Activated naive CD4-positive, alpha-beta T cell treated with anti-CD3 and anti-CD28 coated beads, Interleukin-2, amount 50 U/mL, for 16 hours (primary cell): ENCODE measurements around the gene CCDC122.

Experiments used
- DNase-seq: peaks from one replicate; pipeline ENCODE4 v3.0.0-alpha.2; 2020

CCDC122 gene

DNA sequence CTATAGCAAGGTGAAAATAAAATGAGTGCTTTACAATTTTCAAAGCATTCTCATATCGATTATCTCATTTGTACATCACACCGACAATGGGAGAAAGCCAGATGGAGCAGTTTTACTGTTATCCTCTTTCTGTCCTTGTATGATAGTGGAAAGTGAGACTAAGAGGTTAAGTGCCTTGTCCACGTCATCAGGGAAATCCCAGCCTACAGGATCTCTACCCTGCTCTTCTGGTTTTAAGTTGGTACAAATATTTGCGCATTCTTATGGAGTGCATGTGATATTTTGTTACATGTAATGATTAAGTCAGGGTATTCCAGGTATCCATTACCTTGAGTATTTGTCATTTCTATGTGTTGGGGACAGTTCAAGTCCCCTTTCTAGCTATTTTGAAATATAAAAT is 80.3 kb downstream of the CCDC122 start:
- no peak for DNase-seq

DNA sequence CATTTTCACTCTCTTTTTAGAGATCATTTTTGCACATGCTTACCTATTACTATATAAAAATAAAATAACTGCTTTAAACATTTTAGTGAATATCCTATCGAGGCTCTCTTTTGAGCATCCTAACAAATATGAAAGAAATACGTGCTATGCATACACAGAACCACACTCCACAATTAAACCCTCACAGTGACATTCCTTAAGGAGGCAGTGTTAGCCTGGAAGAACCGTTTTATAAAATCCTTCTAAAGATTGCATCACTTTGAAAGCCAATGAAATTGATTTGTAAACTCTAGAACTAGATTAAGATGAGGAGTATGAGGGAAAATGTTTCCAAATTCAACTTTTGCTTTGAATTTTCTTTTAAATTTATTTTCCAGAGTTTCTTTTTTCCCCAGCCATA is 81.7 kb downstream of the CCDC122 start:
- no peak for DNase-seq

DNA sequence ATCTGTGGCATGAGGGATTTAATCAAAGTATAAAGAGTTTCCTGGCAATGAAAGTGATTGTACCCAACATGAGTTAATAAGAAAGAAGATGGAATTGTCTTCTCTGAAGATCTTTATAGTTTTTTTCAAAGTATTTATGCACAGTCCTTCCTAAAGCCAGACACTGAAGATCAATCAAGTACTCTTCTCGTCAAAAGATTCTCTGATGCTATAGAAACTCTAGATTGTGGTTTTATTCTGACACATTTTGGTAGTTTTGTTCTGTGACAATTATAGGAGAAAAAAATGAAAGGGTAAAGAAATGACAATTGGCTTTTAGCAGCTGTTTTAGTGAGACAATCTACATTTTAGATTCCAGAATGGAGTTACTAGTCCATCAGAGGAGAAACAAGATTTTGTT is 82.4 kb downstream of the CCDC122 start:
- no peak for DNase-seq

DNA sequence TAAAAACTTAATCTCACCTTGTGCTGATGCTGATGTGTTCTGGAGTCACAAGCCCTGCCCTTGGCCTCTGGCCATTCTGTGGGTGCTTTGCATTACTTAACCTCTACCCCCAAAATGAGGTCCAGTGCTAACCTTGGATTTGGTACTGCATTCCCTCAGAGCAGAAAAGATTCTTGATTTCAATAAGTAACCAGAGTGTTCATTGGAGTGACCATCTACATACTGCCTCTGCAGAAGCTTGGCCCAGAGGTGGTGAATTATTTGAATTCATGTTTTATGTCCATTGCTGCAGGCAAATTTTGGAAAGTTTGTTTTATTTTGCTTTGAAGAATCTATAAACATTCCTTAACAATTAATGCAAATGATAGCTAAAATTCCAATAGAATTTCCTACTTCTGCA is 85.1 kb downstream of the CCDC122 start:
- DNase-seq: no peak

DNA sequence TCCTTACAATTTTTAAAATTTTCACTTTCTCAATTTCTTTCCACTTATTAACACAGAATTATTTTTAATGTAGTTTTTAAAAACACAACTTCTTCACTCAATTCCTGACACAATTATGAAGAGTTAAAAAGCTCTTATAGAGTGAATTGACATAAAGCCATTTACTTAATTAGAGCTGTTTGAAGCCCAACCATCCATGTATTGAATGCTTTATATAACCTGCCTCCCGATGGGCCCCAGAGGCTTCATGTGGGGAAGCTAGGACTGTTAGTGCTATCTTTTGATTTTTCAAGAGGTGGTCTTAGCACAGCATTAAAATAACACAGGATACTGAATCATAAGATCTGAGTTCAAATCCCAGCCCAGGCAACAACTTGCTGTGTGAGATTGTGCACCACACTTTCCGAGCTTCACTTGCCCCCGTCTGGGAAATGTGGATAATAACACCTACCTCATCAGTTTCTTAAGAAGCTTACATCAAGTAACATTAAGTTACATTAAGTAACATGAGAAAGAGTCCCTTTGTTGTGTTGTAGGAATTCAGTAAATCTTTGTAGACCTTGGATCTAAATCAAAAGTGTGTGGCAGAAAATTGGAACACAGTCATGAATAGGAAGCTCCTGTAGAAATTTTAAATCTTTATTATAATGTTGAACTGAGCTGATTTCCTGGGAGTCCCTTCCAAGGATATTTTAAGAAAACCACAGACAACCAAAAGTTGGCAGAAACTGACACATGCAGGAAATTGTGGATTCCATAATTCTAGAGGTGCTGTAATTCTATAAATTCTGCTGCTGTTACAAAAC is 87.3 kb downstream of the CCDC122 start:
- DNase-seq: no peak

DNA sequence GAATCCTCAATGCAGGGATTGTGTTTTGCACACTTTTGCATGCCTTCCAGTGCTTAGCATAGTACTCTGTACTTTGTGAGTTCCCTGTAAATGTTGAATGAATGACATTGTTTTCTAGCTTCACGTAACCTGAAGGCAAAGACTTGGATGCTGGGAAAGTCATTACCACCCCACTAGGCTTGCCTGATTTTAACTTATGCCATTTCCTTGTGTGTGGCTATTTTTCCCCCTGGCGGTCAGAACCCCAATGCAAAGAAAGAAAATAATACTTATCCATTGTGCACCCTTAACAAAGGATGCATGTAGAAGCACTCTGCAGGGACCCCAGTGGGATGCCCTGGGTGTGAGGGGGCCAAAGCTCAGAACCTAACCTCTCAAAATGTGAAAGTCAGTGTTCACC is 91.5 kb downstream of the CCDC122 start:
- DNase-seq: no peak

DNA sequence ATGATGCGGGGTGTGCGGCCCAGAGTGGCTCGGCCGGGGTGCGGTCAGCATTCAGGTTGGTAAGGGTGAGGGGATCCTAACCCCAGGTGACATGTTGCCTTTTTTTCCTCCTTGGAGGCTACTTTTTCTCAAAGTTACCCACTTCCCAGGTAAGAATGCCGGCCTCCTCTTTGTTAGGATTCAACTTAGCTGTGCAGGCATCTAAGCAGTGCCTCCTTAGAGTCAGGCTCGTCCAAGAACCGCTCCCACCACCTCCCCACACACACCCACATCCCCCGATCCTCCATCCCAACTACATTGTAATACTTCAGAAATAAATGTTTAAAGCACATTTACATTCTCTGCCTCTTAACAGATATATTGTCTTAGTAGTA is 92.0 kb downstream of the CCDC122 start:
- DNase-seq: no peak

DNA sequence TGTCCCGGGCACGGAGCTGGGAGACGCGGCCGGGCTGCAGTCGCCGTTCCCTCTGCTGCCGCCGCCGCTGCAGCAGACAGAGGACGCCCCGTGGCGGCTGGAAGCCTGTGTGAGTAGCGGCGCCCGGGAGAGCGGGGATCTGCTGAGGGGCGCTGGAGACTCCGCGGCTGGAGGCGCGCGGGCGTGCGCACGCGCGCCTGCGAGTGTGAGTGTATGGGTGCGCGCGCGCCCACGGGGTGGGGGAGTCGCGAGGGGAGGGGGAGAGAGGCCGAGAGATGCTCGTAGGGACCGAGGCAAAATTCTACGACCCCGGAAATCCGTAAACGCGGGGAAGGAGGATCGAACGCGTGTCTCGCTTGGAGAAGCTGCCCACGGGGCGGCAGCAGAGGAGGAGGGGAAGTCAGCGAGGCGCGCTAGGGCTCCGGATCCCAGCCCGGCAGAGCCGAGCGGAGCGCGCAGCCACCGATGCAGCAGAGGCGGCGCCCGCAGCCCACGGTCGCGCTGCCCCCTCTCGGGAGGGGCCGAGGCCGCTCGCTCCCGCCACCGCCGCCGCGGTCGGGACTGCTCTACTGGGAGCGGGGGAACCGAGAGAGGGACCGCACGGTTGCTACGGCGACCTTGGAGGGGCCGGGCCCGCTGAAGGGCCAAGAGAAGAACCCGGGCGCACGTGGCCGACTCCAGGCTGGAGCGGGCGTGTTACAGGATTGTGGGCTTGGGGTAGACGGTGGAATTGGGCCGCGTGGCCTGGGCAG is 92.6 kb downstream of the CCDC122 start, which contains the start of gene ENOX1:
Gene ENOX1, minus strand, starts transcription at position 207 of the 752 bp plus-strand sequence.
- peak; percentile 30 for DNase-seq

DNA sequence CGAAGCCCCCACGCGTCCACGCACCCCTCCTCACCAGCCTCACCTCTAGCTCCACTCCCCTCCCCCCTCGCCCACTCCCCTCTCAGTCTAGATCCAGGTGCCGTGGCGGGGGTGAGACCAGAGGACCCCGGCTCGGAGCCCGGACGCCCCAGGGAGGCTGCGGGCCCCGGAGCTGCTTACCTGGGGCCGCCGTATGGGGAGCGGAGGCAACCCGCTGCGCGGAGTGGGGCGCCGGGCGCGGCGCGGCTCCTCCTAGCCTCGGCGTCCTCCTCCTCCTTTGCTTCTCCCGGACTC is 93.1 kb downstream of the CCDC122 start:
- DNase-seq: no peak
